Breast epithelium (tissue), 4 donors: Measurements from ENCODE around the gene NCOA1. TPM values are rescaled to one million over a fixed set of nuclear protein-coding genes. Genes with fewer than 3 reads are reported as not detected.

Experiments
- DNase-seq, 2 donors: peaks; one replicate each; pipeline ENCODE4 v3.0.0-alpha.2; 2019; ENCODE audit warnings: low spot score in 2 of 2
- H3K27ac ChIP-seq, 2 donors: fragments of 200-600 bp; sonication (generic) in 1 of 2; one replicate each; pipeline ENCODE4 v1.5.1; 2016 to 2019; ENCODE audit warnings: mild to moderate bottlenecking in 1 of 2
- H3K27me3 ChIP-seq, 2 donors: fragments of 200-600 bp; sonication (generic) in 1 of 2; one replicate each; pipeline versions ENCODE4 v1.5.1 to v1.6.0; 2017 to 2019; ENCODE audit warnings: control low read depth in 1 of 2, mild to moderate bottlenecking in 1 of 2
- H3K36me3 ChIP-seq: fragments of 200-600 bp; one replicate; pipeline ENCODE4 v1.5.1; 2019
- H3K4me1 ChIP-seq, 2 donors: fragments of 200-600 bp; sonication (generic); one replicate each; pipeline ENCODE4 v1.5.1; 2016 to 2019; ENCODE audit warnings: control low read depth in 1 of 2
- H3K4me3 ChIP-seq, 3 donors: fragments of 200-600 bp; sonication (generic); 1 replicate in 2 of 3; 2 replicates in 1 of 3; pipeline ENCODE4 v1.5.1; 2016 to 2019; ENCODE audit warnings: mild to moderate bottlenecking in 3 of 3, moderate library complexity in 2 of 3
- H3K9me3 ChIP-seq, 2 donors: fragments of 200-600 bp; sonication (generic) in 1 of 2; one replicate each; pipeline ENCODE4 v1.5.1; 2016 to 2019; ENCODE audit warnings: control low read depth in 1 of 2
- POLR2A ChIP-seq: fragments of 450-650 bp; IDR thresholded peaks from one replicate; pipeline ENCODE4 v1.6.1; 2016; ENCODE audit warnings: antibody characterized with exemption, mild to moderate bottlenecking, moderate library complexity
- POLR2AphosphoS5 ChIP-seq, 3 donors: sonication (generic); formaldehyde crosslinking; IDR thresholded peaks; one replicate each; pipeline ENCODE4 v1.6.1; 2017; ENCODE audit warnings: antibody characterized with exemption in 3 of 3
- intact Hi-C: fragments of 100-400 bp; cut with DNase I; formaldehyde crosslinking; loops from one replicate; pipeline ENCODE4 v1.15.1; 2023; ENCODE audit warnings: low total_unique reads
- total RNA-seq, 3 donors: library from RNA; depleted of rRNA; stranded (reverse); fragments of >200 nt; gene quantifications; one replicate each; pipeline ENCODE4 v1.1.0, GENCODE V29; 2016
- TF ChIP-seq, protein P1 (sequence below), 3 donors: fragments of 450-650 bp; IDR thresholded peaks; one replicate each; pipeline ENCODE4 v1.5.1; 2016 to 2017; ENCODE audit warnings: antibody characterized with exemption in 3 of 3, mild to moderate bottlenecking in 3 of 3, moderate library complexity in 3 of 3

NCOA1 gene
- total RNA-seq, 3 donors from 2014 or later: 66.4 to 83.4 (median 69.2) TPM

DNA sequence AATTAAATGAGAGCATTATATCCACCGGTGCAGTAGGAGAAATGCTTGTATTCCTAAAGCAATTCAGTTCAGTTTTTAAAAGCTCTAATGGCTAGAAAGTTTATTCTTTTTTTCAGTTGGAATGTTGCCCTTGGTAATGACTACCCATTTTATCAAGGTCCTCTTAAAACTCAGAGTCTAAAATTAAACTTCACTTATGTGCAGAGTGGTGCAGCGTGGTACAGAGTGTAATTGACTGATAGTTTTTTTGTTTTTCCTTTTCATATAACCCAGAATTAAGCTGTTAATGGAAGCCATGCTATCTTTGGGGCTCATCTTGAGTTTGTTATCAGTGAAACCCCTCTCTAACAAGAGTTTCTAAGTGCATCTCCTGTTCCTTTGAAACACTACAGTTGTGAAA, 21.4 kb downstream of the NCOA1 start:
- H3K27ac ChIP-seq: no peak overlapping the region
- DNase-seq: no peak
- H3K4me3 ChIP-seq: no peak overlapping the region
- H3K9me3 ChIP-seq: no peaks in the 10 kb centered on the region
- H3K36me3 ChIP-seq: no peaks in the 10 kb centered on the region
- intact Hi-C loops: no loop called here
- peaks cover 0 to 5% of the 10 kb centered on the region in 2 donors for H3K4me1 ChIP-seq
- TF ChIP-seq, protein P1, sequence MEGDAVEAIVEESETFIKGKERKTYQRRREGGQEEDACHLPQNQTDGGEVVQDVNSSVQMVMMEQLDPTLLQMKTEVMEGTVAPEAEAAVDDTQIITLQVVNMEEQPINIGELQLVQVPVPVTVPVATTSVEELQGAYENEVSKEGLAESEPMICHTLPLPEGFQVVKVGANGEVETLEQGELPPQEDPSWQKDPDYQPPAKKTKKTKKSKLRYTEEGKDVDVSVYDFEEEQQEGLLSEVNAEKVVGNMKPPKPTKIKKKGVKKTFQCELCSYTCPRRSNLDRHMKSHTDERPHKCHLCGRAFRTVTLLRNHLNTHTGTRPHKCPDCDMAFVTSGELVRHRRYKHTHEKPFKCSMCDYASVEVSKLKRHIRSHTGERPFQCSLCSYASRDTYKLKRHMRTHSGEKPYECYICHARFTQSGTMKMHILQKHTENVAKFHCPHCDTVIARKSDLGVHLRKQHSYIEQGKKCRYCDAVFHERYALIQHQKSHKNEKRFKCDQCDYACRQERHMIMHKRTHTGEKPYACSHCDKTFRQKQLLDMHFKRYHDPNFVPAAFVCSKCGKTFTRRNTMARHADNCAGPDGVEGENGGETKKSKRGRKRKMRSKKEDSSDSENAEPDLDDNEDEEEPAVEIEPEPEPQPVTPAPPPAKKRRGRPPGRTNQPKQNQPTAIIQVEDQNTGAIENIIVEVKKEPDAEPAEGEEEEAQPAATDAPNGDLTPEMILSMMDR (IDR thresholded peaks at IDR 0.05): no peak
- TF ChIP-seq POLR2A (no peak), POLR2AphosphoS5 (IDR thresholded peaks at IDR 0.05) (no peak)
- no peaks in the 10 kb centered on the region for H3K27me3 ChIP-seq

DNA sequence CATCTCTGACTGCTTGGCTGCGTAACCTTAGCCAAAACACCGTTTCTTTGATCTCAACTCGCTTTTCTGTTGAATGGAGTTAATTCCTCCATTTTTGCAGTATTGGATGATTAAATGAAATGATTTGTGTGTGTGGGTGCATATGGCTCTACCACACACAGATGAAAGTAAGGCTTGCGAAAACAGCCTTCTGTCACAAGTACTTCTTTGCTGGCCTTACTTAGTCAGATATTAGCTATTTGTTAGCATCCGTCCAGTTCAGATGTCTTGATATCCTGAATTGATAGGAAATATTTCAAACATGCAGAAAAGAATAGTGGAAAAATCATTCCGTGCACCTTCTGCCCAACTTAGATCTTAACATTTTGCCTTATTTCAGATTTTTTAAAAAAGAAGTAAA, 21.8 kb downstream of the NCOA1 start:
- TF ChIP-seq POLR2AphosphoS5 (IDR thresholded peaks at IDR 0.05): no peak
- no peak for TF ChIP-seq POLR2A
- TF ChIP-seq, protein P1 (IDR thresholded peaks at IDR 0.05): no peak
- intact Hi-C loops: no loop called here
- DNase-seq: no peak
- peaks cover 0 to 5% of the 10 kb centered on the region in 2 donors for H3K4me1 ChIP-seq
- no peaks in the 10 kb centered on the region for H3K9me3 ChIP-seq
- no peaks in the 10 kb centered on the region for H3K27me3 ChIP-seq
- H3K36me3 ChIP-seq: no peaks in the 10 kb centered on the region
- no peak overlapping the region for H3K4me3 ChIP-seq
- H3K27ac ChIP-seq: no peak overlapping the region

DNA sequence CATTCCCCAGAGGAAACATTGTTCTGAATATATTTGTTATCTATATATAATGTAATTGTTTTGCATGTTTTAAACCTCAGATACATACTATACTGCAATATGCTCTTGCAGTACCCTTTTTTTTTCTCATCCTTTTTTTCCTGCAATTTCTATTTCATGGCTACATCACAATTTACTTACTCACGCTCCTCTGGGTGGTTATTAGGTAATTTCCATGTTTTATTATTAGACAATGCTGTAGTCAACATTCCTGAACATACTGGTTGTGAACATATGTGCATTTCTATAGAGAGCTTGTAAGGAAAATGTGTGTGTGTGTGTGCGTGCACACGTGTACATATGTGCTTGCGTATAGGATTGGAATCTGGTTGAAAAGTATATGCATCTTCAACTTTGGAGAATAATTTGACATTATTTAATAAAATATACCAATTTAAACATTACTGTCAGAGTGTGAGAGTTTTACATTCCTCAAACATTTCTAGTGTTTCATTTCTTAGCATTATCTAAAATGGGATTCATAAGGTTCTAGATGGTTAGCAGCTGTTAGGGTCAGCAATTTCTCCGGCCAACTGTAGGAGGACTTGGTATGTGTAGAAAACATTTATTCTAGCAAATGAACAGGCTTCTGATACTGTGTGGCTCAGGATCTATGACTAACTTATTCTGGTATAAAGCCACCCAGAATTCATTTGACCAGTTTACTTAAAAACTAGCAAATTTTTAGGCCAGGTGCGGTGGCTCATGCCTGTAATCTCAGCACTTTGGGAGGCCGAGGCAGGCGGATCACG, 22.4 kb downstream of the NCOA1 start:
- H3K27me3 ChIP-seq: no peaks in the 10 kb centered on the region
- H3K27ac ChIP-seq: no peak overlapping the region
- no peaks in the 10 kb centered on the region for H3K9me3 ChIP-seq
- no peak for DNase-seq
- TF ChIP-seq, protein P1 (IDR thresholded peaks at IDR 0.05): no peak
- TF ChIP-seq POLR2A: no peak
- no peak for TF ChIP-seq POLR2AphosphoS5 (IDR thresholded peaks at IDR 0.05)
- no peaks in the 10 kb centered on the region for H3K36me3 ChIP-seq
- H3K4me3 ChIP-seq: no peak overlapping the region
- peaks cover 0 to 5% of the 10 kb centered on the region in 2 donors for H3K4me1 ChIP-seq
- intact Hi-C loops: no loop called here

DNA sequence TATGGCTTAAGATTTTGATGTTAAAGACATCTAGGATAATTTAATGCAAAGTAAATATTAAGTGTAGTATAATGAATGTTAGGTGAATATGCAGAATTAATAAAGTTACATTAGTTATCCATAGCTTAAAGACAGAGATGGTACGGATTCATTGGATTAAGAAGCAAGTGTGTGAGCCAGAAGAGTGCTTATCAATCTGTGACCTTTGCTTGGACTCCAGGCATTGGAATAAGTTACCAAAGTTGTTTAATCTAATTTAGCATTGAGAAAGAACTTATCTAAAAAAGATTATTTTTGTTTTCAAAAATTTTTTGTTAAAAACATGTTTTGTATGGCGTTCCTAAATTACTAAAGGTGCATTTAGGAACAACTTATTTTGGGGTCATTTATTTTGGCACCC, 23.8 kb downstream of the NCOA1 start:
- TF ChIP-seq POLR2AphosphoS5 (IDR thresholded peaks at IDR 0.05): no peak
- TF ChIP-seq, protein P1 (IDR thresholded peaks at IDR 0.05): no peak
- TF ChIP-seq POLR2A: no peak
- Histone ChIP-seq H3K27me3 (no peaks in the 10 kb centered on the region), H3K4me3 (no peak overlapping the region), H3K36me3 (no peaks in the 10 kb centered on the region), H3K9me3 (no peaks in the 10 kb centered on the region), H3K27ac (no peak overlapping the region), H3K4me1 (no peaks in the 10 kb centered on the region)
- no peak for DNase-seq
- intact Hi-C loops: no loop called here

DNA sequence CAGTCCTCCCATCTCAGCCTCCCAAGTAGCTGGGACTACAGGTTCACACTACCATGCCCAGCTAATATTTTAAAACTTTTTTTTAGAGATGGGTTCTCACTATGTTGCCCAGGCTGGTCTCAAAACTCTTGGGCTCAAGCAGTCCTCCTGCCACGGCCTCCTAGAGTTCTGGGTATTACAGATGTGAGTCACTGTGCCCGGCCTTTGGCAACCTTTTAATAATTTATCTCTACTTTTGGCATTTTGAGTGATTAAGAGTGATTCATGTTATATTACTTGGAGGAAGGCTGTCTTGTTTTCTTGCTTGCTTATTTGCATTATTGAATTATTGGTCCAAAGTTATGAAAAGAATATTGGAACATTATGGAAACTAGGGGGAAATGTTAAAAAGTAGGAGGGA, 24.3 kb downstream of the NCOA1 start:
- intact Hi-C loops: no loop called here
- no peak for DNase-seq
- Histone ChIP-seq H3K4me1 (no peaks in the 10 kb centered on the region), H3K36me3 (no peaks in the 10 kb centered on the region), H3K27ac (no peak overlapping the region), H3K4me3 (no peak overlapping the region), H3K27me3 (no peaks in the 10 kb centered on the region), H3K9me3 (no peaks in the 10 kb centered on the region)
- TF ChIP-seq POLR2A (no peak), POLR2AphosphoS5 (IDR thresholded peaks at IDR 0.05) (no peak)
- TF ChIP-seq, protein P1 (IDR thresholded peaks at IDR 0.05): no peak
